GM23338 (cell line): ENCODE data around the gene PLA2G4B. TPM values are rescaled to one million over a fixed set of nuclear protein-coding genes. Genes with fewer than 3 reads are reported as not detected.

Source experiments
- ATAC-seq: fragments of 200-7000 bp; cut with Tn5 transposase; 3 replicates; pipeline ENCODE4 v1.9.1; 2020
- DNase-seq: peaks from one replicate; pipeline ENCODE4 v3.0.0-alpha.2; 2015; ENCODE audit warnings: low spot score
- H2AFZ ChIP-seq: fragments of 200-600 bp; sonication (generic); 2 replicates; pipeline ENCODE4 v1.8.0; 2016; ENCODE audit warnings: antibody characterized with exemption, mild to moderate bottlenecking, moderate library complexity
- H3F3A ChIP-seq: fragments of 200-600 bp; sonication (generic); replicated peaks from 2 replicates; pipeline ENCODE4 v1.8.0; 2017; ENCODE audit warnings: antibody characterized with exemption, mixed run types, low read depth
- H3K27ac ChIP-seq: fragments of 200-600 bp; sonication (generic); 2 replicates; pipeline ENCODE4 v1.6.1; 2016; ENCODE audit warnings: low read depth
- H3K27me3 ChIP-seq: fragments of 200-600 bp; sonication (generic); 2 replicates; pipeline ENCODE4 v1.8.0; 2016; ENCODE audit warnings: mild to moderate bottlenecking, mixed run types, moderate library complexity; ENCODE audit not compliant: insufficient read depth
- H3K36me3 ChIP-seq: fragments of 200-600 bp; sonication (generic); 2 replicates; pipeline ENCODE4 v1.8.0; 2016; ENCODE audit warnings: mild to moderate bottlenecking; ENCODE audit not compliant: insufficient read depth
- H3K4me1 ChIP-seq: fragments of 200-600 bp; sonication (generic); 2 replicates; pipeline ENCODE4 v1.8.0; 2016; ENCODE audit warnings: mild to moderate bottlenecking, moderate library complexity; ENCODE audit not compliant: insufficient read depth
- H3K4me2 ChIP-seq: fragments of 200-600 bp; sonication (generic); 2 replicates; pipeline ENCODE4 v1.7.1; 2017; ENCODE audit warnings: mixed run types
- H3K4me3 ChIP-seq: fragments of 200-600 bp; sonication (generic); 2 replicates; pipeline ENCODE4 v1.6.1; 2016; ENCODE audit warnings: mixed run types
- H3K79me2 ChIP-seq: fragments of 200-600 bp; sonication (generic); replicated peaks from 2 replicates; pipeline ENCODE4 v1.8.0; 2017; ENCODE audit warnings: mild to moderate bottlenecking; ENCODE audit not compliant: insufficient read depth
- H3K9me2 ChIP-seq: fragments of 200-600 bp; sonication (generic); 2 replicates; pipeline ENCODE4 v1.8.0; 2017; ENCODE audit not compliant: insufficient read depth
- H4K20me1 ChIP-seq: fragments of 200-600 bp; sonication (generic); replicated peaks from 2 replicates; pipeline ENCODE4 v1.8.0; 2017; ENCODE audit warnings: mild to moderate bottlenecking; ENCODE audit not compliant: insufficient read depth
- H3K27ac Mint-ChIP-seq: 2 replicates; pipeline ENCODE4 v1.8.0; 2020; ENCODE audit warnings: inconsistent platforms, mild to moderate bottlenecking, moderate library complexity, mixed read lengths
- H3K27me3 Mint-ChIP-seq: 3 replicates; pipeline ENCODE4 v1.8.0; 2022; ENCODE audit warnings: low read depth, mild to moderate bottlenecking, moderate library complexity, mixed read lengths, inconsistent platforms; ENCODE audit not compliant: insufficient read depth, poor library complexity
- H3K36me3 Mint-ChIP-seq: 3 replicates; pipeline ENCODE4 v1.8.0; 2021; ENCODE audit warnings: low read depth, mild to moderate bottlenecking, inconsistent platforms, moderate library complexity, mixed read lengths
- H3K4me1 Mint-ChIP-seq: 3 replicates; pipeline ENCODE4 v1.8.0; 2020; ENCODE audit warnings: mild to moderate bottlenecking, inconsistent platforms, mixed read lengths
- H3K4me3 Mint-ChIP-seq: 3 replicates; pipeline ENCODE4 v1.8.0; 2021; ENCODE audit warnings: moderate library complexity, mild to moderate bottlenecking, inconsistent platforms, mixed read lengths
- H3K9me3 Mint-ChIP-seq: 3 replicates; pipeline ENCODE4 v1.8.0; 2020; ENCODE audit warnings: moderate library complexity, mild to moderate bottlenecking, inconsistent platforms, mixed read lengths
- CREB1 ChIP-seq: fragments of 250-450 bp; sonication (Bioruptor Pico); IDR thresholded peaks from 2 replicates; pipeline ENCODE4 v1.5.0; 2020; ENCODE audit warnings: low read depth, mild to moderate bottlenecking, moderate library complexity
- CTCF ChIP-seq, 2 experiments: fragments of 200-600 bp in 1 of 2; sonication (generic) in 1 of 2; conservative IDR thresholded peaks; 2 replicates each; pipeline versions ENCODE4 v1.5.1 to v1.6.1; 2016 to 2017; ENCODE audit warnings: antibody characterized with exemption in 2 of 2, low read depth in 2 of 2, mild to moderate bottlenecking in 2 of 2, moderate library complexity in 1 of 2
- ETS1 ChIP-seq: IDR thresholded peaks from 2 replicates; pipeline ENCODE4 v1.6.1; 2016; ENCODE audit warnings: antibody characterized with exemption
- EZH2 ChIP-seq: fragments of 200-600 bp; sonication (generic); IDR thresholded peaks from one replicate; pipeline ENCODE4 v1.8.0; 2017; ENCODE audit warnings: antibody characterized with exemption, mild to moderate bottlenecking, low read depth; ENCODE audit not compliant: unreplicated experiment
- EZH2phosphoT487 ChIP-seq: fragments of 200-600 bp; sonication (generic); IDR thresholded peaks from one replicate; pipeline ENCODE4 v1.8.1; 2018; ENCODE audit warnings: antibody characterized with exemption; ENCODE audit not compliant: unreplicated experiment
- JUNB ChIP-seq: IDR thresholded peaks from one replicate; pipeline ENCODE4 v1.6.1; 2016; ENCODE audit warnings: antibody characterized with exemption; ENCODE audit not compliant: unreplicated experiment
- NANOG ChIP-seq: IDR thresholded peaks from 2 replicates; pipeline ENCODE4 v1.6.1; 2016; ENCODE audit warnings: antibody characterized with exemption, borderline replicate concordance
- POLR2AphosphoS5 ChIP-seq: IDR thresholded peaks from 2 replicates; pipeline ENCODE4 v1.6.1; 2016; ENCODE audit warnings: antibody characterized with exemption, low read depth
- REST ChIP-seq: IDR thresholded peaks from one replicate; pipeline ENCODE4 v1.6.1; 2018; ENCODE audit warnings: antibody characterized with exemption; ENCODE audit not compliant: unreplicated experiment
- STAT1 ChIP-seq: IDR thresholded peaks from one replicate; pipeline ENCODE4 v1.6.1; 2016; ENCODE audit warnings: antibody characterized with exemption; ENCODE audit not compliant: unreplicated experiment
- ZNF114 ChIP-seq: fragments of 250-450 bp; sonication (Bioruptor Pico); IDR thresholded peaks from 2 replicates; pipeline ENCODE4 v1.5.0; 2020; ENCODE audit warnings: mild to moderate bottlenecking, moderate library complexity
- polyA plus RNA-seq: library from polyadenylated mRNA; unstranded; fragments of >200 nt; fragmentation: Nextera tagmentation; extraction: Ambion mirVana; gene quantifications from 2 replicates; pipeline ENCODE4 v1.2.1, GENCODE V29; 2016
- total RNA-seq: library from RNA; depleted of rRNA; stranded (reverse); fragments of >200 nt; shearing (Covaris generic); gene quantifications from 2 replicates; pipeline ENCODE4 v1.2.3, GENCODE V29; 2014

PLA2G4B gene
- total and polyA plus RNA-seq, 2 experiments from 2014 or later = 4.4 to 9.6 TPM

GRCh38 chr15:41853831-41854230, 15.2 kb downstream of the PLA2G4B start:
- ATAC-seq (no peak), DNase-seq (no peak)
- Histone ChIP-seq H2AFZ (no peak overlapping the region), H3K27me3 (no peaks in the 10 kb centered on the region), H3K4me2 (no peak overlapping the region), H3K9me2 (no peaks in the 10 kb centered on the region), H3K36me3 (no peaks in the 10 kb centered on the region), H3K4me1 (no peaks in the 10 kb centered on the region), H3K79me2 (no peaks in the 10 kb centered on the region), H3K27ac (no peak overlapping the region), H4K20me1 (no peaks in the 10 kb centered on the region), H3F3A (no peaks in the 10 kb centered on the region), H3K4me3 (no peak overlapping the region)
- H3K4me3 Mint-ChIP-seq = no peak overlapping the region
- no peaks in the 10 kb centered on the region; the same call in 2 of the 3 replicates for H3K36me3 Mint-ChIP-seq
- H3K4me1 Mint-ChIP-seq = peaks cover 6% of the 10 kb centered on the region
- no peak for TF ChIP-seq POLR2AphosphoS5
- TF ChIP-seq JUNB = no peak
- TF ChIP-seq ETS1 = no peak
- TF ChIP-seq REST = no peak
- TF ChIP-seq ZNF114 = no peak
- TF ChIP-seq STAT1 = no peak
- no peak for TF ChIP-seq CTCF (conservative IDR thresholded peaks at IDR 0.05; ENCODE audit: low read depth in 2 of 2)
- TF ChIP-seq EZH2phosphoT487 = no peak
- no peak for TF ChIP-seq CREB1 (CRISPR knock-in tag)
- H3K9me3 Mint-ChIP-seq = no peaks in the 10 kb centered on the region; the same call in 2 of the 3 replicates
- no peak overlapping the region for H3K27ac Mint-ChIP-seq
- H3K27me3 Mint-ChIP-seq = peaks cover 12% of the 10 kb centered on the region

GRCh38 chr15:41854443-41854842, 15.8 kb downstream of the PLA2G4B start:
- Histone ChIP-seq H2AFZ (no peak overlapping the region), H3K36me3 (no peaks in the 10 kb centered on the region), H3K4me2 (no peak overlapping the region), H3K9me2 (no peaks in the 10 kb centered on the region), H3K27ac (no peak overlapping the region), H3F3A (no peaks in the 10 kb centered on the region), H3K4me3 (no peak overlapping the region), H3K4me1 (no peaks in the 10 kb centered on the region), H3K27me3 (no peaks in the 10 kb centered on the region), H4K20me1 (no peaks in the 10 kb centered on the region), H3K79me2 (no peaks in the 10 kb centered on the region)
- ATAC-seq = no peak
- Mint-ChIP-seq H3K4me3 (no peak overlapping the region), H3K27me3 (peaks cover 9% of the 10 kb centered on the region), H3K9me3 (no peaks in the 10 kb centered on the region), H3K4me1 (peaks cover 6% of the 10 kb centered on the region), H3K36me3 (no peaks in the 10 kb centered on the region), H3K27ac (no peak overlapping the region)
- no peak for DNase-seq
- TF ChIP-seq NANOG (no peak), JUNB (no peak), STAT1 (no peak), CREB1 (CRISPR knock-in tag) (no peak), EZH2 (no peak), REST (no peak), ETS1 (no peak)
